Non-pigmented ciliary epithelial cell (primary cell): ENCODE data around the gene COL16A1.

ENCODE experiments used
- DNase-seq: peaks from one replicate; pipeline ENCODE4 v3.0.0-alpha.2; 2010; ENCODE audit warnings: low read depth

COL16A1 gene

DNA sequence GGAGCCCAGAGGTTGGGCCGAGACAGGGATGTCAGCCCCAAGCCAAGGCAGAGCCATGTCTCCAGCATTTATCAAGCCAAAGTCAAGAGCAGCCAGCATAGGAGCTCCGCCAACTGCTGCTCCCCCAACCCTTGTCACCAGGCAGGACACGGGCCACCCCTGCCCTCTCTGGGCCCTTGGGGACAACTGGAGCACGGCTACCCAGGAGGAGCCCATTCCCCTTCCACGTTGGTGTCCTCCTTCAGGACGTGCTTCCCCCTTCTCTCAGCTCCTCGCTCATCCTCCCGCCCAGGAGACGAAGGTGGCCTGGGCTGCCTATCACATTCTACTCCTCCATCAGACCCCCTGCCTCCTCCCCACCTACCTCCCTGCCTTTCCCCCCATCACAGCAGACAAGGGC lies 39.3 kb downstream of the COL16A1 start:
- DNase-seq, result no peak

DNA sequence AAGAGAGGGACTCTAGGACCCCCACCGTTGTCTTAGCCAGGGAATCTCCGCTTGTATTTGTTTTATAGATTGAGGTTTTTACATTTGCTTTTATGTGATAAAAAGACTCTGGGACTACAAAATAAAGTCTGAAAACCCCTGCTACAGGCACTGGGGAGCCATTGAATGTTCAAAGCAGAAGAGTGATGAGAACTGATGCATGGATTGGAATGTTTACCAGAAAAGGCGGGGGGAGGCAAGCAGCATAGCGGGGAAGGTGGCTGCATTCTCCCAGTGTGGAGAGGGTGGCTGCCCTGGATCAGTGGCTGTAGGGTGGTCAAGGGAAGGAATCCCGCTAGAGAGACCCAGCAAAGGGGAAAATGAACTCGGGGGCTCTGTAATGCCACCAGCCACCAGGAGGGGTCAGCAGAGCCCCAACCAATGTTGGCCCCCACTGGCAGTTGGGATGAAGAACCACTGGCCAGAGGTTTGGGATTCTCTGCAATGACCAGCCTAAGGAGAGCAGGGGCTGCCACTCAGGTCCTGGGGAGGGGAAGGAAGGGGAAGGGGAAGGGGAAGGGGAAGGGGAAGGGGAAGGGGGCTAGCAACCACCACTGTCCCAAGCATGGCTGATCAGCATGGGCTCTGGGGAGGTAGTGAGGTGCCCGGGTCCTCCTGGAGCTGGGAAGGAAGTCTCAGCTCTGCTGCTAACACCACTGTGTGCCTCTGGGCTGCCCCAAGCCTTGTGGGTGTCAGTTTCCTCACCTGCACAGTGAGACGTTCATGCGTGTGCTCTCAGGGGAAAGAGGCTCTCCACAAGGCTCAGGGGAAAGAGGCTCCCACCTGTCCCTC lies 40.0 kb downstream of the COL16A1 start:
- no peak for DNase-seq

DNA sequence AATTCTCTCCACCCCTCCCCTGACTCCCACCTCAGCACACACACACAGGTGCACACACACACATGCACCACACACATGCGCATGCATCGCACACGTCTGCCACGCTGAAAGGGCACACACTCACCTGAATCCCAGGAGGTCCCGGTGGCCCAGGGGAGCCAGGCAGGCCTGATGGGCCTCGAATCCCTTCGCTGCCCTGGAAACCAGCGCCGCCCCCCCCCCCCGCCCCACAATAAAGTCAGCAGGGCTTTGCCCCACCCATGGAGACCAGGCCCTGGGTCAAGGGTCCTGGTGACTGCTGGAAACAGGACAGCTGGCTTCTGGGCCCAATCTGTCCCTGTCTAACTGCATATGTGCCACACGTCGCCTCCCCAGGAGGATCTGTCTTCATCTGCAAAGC lies 41.4 kb downstream of the COL16A1 start:
- no peak for DNase-seq

DNA sequence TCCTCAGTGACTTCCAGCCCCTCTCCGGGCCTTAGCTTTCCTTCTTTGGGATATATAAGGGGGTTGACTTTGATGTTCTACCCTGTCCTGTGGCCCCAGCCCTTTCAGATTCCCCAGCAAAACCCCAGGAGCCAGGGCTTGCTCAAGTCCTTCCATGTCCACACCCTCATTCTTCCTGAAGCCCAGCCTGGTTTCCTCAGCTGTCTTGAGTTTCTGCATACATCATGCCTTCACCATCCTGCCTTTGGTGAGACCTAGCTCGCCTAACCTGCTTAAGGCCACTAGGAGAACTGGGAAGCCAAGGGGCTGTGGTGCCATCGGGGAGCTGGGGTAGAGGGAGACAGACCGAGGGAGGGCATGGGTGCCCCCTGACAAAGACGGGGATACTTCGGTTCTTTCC lies 42.0 kb downstream of the COL16A1 start:
- DNase-seq, result no peak

DNA sequence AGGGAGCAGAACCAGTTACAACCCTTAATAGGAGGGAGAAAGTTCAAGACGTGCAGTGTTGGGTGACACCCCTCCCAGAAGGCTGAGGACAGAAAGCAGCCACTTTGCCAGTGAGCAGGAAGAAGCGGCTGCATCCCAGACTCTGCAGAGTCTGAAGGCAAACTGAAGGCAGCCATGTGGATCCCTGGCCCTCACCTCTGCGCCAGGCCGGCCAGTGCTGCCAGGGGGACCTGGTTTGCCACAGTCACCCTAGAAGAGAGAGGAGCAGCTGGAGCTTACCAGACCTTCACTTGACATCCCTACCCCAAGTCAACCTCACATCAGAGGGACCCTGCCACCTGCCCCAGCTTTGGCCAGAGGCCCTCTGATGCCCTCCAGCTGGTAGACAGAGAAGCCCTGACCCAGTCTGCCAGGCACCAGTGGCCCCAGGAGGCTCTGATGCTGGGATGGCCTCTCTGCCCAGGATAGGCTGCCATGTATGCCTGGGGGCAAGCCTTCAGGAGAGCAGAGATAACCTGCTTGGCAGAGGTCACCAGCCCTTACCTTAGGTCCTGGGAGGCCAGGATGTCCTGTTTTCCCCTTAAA lies 42.9 kb downstream of the COL16A1 start:
- DNase-seq, result no peak

DNA sequence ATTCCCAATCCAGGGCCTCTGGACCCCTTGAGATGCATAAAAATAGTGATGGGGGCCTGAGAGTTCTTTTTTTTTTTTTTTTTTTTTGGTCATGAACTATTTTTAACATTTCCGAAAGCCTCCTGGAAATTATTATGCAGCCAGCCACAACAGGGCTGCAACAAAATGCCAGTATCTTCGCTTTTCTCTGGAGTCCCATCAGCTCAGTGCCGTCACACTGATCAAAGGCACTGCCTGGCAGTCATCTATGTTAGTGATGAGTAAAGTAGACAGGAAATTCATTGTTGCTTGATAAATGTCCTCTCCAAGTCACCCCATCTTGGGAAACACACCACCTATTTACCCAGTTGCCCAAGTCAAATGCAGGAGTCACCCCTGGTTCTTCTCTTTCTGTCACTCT lies 43.9 kb downstream of the COL16A1 start:
- DNase-seq, result no peak

DNA sequence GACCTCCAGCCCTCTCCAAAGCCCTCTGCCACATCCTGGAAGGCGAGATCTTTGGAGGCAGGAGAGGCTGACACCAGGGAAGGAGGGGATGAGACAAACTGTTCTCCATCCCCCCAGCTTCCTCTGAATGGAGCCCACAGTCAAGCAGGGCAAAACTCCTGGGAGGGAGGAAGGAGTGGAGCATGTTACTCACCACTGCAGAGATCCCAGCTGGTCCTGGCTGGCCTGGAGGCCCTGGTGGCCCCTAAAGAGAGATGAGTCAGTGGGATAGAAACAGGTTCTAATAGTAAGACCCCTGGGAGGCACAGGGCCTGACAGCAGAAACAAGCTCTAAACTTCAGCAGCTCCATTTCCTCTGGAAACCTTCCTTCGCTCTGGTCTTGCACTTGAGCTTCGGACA lies 45.1 kb downstream of the COL16A1 start:
- DNase-seq, result no peak

DNA sequence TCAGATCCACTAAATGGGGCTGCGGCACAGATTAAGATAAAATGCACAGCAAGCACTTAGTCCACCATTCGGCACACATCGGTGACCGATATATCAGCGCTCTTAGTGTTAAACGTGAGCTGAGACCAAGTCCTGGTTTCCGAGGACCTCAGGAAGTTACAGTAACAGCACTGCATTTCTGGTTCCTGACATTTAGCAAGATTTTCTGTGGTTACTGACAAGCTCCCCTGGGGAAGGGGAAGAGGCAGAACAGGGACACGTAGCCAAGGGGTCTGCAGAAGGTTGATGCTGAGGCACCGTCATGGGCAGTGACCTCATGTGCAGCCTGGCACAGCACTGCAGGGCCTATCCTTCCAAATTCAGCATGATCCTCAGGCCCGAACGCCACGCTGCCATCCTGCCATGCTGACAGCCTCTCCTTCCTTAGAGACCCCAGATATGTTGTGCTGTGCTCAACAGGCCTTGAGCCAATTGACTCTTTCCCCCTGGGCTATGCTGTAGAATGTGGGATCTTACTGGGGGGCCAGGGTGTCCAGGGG lies 45.8 kb downstream of the COL16A1 start:
- no peak for DNase-seq

DNA sequence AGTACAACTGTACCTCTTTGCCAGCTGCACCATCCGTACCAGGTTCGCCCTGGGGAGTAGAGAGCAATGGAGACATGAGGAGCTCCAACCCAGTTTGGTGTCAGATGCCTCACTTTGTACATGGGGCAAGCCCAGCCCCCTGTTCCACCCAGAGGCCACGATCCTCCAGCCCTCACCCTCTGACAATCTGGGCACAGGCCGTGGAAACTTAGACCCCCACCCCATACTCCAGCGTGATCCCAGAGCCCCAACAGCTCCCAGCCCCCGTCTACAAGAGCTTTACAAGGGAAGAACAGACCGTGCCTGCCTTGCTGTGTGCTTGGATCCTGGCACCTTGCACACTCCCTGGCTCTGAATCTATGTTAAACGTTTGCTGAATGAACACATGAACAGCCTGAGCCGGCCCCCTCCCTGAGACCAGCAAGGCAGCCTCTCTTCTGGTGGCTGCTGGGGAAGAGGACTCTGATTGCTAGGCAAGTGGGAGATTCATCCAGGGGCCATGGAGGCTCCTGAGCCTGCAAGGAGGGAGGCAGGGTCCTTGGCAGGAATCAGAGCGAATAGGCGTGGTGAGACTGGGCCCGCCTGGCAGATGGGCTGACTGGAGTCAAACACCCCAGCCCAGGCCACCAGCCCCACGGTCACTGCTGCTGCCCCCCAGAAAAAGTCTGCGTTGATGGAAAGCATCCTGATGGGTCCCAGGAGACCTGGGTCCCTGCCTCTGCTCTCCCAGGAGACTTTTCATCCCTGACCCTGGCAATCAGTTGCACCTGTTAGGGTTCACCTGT lies 46.6 kb downstream of the COL16A1 start:
- DNase-seq, result no peak

DNA sequence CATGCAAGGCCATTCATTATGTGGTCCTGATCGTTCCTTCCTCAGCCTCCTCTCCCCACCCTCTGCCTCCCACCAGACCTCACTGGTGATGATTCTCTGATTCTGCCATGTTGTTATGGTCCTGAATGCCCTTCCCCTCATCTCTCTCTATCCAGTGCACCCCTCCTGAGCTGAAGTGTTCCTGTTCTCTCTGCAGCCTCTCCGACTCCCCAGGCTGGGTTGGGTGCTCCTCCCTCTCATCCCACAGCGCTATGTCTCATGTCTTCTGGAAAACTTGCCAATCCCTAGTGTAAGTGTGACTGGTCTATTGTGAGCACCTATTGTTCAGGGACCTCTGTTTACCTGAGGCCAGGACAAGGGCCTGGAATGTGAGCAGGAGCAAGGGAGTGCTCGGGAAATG lies 48.1 kb downstream of the COL16A1 start:
- no peak for DNase-seq

DNA sequence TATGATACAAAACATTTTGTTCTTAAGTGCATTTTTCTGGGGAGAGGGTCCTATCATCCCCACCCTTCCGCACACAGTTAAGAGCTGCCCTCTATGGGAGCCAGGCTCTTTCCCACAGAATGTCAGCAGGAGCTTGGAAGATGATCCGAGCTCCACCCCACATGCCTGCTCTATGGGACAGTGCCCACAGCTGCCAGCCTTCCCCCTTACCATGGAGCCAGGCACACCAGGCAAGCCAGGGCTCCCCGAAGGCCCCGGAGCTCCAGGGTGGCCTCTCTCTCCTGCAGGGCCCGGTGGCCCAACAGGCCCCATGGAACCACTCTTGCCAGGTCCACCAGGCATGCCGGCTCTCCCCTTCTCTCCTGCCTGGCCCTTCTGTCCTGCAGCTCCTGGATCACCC lies 48.7 kb downstream of the COL16A1 start:
- DNase-seq, result no peak

DNA sequence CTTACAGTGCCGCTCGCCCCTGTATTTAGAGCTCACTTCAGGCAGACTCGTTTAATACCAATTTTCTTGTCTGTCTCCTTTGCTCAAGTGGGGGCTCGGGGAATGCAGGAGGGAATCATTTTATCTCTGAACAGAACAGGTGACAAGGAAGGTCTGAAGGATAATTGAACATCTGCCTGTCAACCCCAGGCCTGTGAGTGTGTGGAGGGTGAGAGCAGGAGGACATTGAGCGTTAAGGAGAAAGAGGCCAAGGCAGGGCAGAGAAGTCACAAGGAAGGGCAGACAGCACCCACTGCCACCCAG lies 49.4 kb downstream of the COL16A1 start:
- DNase-seq, result no peak

DNA sequence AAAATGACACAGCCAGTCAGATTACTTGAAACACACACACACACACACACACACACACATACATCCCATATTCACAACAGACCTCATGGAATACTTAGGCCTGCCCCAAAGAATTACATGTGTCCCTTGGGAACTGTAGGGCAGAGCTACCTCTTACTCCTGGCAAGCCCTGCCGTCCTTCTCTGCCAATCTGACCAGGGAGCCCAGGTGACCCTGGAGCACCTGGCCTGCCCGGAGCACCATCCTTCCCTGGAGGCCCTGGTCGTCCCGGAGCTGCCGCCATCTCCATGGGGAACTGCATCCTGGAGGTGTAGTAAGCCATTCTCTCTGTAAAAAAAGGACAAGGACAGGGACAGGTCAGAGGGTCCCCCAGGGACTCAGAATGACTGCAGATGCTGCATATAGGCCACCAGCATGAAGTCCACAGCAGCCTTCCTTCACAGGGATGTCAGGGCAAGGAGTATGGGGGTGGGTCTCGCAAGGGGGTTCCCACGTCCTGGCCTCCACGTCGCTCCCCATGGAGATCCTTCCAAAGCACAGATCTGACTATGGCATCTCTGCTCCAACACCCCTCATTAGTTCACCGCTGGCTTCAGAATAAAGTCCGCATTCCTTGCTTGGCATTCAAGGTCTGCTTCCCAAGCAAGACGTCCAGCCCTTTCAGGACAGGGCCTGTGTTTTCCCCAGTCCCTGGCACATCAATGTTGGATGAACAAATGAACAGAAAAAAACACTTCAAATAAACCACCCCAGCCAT lies 49.9 kb downstream of the COL16A1 start:
- DNase-seq, result no peak

DNA sequence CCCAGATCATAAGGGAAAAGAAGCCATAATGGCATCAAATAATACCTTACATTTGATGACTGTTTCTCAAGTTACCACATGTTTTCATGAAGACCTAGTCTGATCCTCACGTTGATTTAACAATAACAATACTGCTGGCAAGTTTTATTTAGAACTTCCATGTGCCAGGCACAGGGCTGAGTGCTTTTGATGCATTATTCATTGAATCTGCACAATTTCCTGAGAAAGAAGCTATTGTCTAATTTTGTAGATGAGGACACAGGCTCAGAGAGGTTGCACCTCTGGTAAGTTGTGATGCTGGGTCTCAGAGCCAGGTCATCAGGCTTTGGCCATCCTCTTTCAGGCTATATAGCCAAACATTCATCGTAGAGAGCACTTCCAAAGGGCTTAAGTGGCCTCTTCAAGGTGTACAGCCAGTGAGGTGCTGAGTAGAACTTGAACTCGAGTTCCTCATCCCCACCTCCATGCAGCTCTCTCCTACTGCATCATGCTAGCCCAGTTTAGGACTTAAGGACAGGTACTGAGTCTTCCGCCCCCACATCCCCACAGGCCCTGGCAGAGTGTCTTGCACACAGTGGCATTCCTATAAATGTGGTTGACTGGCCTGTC lies 50.8 kb downstream of the COL16A1 start:
- no peak for DNase-seq

DNA sequence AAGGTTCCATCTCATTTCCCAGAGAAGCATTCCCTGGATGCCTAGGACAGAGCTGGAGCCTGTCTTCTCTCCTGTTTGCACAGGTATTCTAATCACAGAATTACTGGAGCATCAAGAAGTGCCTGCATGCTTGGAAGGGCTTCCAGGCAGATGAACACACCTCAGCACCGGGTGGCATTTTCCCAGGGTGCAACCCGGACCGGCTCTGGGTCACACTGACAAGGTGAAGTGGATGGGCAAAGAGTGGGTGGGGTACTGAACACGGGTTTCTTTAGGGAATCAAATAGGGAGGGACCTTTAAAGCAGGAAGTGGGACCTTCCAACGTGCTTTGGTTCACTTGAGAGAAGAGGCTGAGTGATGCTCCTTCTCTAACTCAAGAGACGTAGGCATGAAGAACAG lies 52.1 kb downstream of the COL16A1 start:
- no peak for DNase-seq

DNA sequence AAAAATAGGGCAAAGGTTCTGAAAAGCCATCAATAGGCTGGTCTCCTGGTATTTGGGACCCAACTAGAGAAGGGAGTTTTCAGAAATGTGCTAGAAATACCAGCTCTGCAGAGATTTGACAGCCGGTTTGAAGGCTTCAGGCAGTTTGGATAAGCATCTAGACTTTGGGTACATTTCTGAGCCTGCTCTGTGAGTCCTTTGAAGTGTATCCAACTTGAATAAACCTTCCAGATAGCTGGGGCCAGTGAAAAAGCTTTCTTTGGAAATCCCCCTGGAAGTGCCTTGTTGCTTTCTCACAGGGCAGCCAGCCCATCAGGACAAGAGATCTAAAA lies 52.8 kb downstream of the COL16A1 start:
- no peak for DNase-seq

DNA sequence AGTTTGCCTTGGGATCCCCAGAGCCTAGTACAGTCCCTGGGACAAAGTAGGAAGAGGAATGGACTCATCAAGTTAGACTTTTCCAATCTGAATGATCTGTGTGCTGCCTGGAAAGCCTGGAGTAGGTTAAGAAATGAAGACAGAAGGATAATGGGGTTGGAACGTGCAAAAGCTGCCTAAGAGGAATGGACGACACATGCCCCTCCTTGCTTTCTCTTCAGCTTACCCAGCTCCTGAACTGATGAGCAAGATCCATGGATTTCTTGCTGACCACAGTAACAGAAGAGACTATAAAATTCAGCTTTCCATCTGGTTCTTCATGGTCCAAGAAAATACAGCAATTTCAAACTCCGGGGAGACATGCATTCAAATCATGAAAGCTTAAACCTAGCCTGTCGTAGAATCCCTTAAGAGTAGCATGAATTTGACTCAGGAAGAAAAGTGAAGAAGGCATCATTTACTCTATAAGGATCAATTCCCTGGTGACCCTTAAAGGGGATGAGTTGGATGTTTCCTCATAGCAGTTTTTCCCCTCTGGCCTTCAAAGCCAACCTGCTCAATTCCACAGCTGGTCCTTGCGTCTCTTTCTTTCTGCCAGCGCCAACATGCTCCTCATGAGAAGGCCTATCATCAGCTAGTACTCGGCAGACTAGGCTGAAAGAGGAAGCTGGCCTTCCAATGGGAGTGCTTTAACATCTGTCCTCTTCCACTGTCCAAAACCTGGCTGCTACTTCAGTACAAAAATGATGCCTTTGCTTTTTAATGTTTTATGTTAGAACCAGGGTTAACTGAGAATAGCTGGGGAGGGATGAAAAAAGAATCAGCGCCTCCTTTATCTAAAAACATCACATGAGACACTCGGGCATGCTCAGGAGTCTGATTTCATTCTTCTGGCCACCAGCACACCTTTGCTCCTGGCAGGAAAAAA lies 53.4 kb downstream of the COL16A1 start:
- no peak for DNase-seq

DNA sequence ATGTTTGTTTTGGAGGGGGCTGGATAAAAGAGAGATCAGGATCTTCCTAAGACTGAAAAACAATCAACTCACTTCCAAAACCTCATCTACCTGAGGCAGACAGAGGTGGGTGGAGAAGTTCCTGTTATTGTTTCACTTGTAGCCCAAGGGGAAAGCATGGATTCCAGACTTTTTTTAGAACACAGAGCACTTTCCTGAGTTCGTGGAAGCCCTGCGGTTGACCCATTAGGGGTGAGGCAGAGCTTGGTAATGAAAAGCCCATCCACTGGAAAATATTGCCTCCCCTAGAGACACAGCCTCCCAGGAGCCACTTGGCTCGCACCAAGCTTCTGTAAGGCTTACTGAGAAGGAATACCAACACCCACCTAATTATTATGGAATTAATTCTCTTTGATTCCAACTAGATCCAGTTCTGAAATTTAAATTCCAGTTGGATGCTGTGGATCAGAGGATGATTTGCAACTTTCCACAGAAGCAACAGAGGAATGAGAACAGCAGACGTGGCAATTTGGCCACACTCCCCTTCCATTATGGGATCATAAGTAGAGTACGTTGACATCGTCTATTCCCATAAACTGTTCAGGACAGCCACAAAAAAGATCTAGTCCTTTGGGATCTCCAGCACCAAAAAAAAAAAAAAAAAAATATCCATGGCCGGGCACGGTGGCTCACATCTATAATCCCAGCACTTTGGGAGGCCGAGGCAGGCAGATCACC lies 55.0 kb downstream of the COL16A1 start:
- no peak for DNase-seq

DNA sequence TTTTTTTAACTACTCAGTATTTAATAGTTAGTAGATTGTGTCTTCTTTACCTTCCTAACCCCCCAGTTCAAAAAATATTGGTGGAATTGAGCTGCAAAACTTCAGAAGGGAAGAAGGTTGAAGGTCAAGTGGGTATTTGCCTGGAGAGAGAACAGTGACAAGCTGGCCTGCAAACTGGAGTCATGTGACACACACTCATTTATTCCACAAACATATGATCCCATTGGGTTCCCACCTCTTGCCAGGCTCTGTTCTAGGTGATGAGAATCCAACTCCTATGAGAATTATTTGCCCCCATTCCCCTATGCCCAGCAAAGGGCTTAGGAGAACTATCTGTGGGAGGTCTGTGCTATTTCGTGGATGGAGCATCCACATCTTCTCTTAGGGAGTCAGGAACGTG lies 55.6 kb downstream of the COL16A1 start:
- DNase-seq, result no peak

DNA sequence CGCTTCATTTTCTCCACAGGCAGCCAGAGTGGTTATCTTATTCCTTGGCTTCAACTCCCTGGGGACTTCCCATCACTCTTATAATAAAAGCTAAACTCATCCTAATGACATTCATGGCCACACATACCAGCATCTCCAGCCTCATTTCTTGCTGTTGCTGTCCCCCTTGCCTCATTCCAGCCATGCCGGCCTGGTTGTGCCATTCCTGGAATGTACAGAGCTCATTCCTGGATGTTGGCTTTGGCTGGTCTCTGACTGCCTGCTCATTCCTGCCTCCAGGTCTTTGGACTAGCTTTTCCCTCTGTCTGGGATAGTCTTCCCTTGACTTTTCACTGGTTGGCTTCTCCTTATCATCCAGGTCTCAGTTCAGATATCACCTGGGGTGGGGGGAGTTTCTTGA lies 56.7 kb downstream of the COL16A1 start:
- no peak for DNase-seq
